HCT116 (cell line): Measurements from ENCODE around the gene BDH2. TPM values are rescaled to one million over a fixed set of nuclear protein-coding genes. Genes with fewer than 3 reads are reported as not detected.

Experiments used
- ATAC-seq: fragments of 200-7000 bp; cut with Tn5 transposase; 2 replicates; pipeline ENCODE4 v1.9.1; 2020; ENCODE audit warnings: mild to moderate bottlenecking, moderate library complexity
- BruUV-seq: library from RNA; stranded (reverse); fragments of 400-500 nt; replicated peaks from 2 replicates; lab custom pipeline; 2021; lab: Mats Ljungman, UMichigan
- CTCF ChIA-PET: fragments of 300-600 bp; sonication (Branson Sonifier 250); formaldehyde crosslinking; loops from one replicate; lab custom pipeline; 2021; ENCODE audit warnings: antibody characterized with exemption; lab: Charles Lee
- POLR2A ChIA-PET: fragments of 300-600, 350-600 bp; sonication (Branson Sonifier 250); formaldehyde crosslinking; loops from one replicate; lab custom pipeline; 2021; ENCODE audit warnings: antibody characterized with exemption; lab: Charles Lee
- RAD21 ChIA-PET, 2 experiments: fragments of 300-600 bp; sonication (Branson Sonifier 250); formaldehyde crosslinking; loops; one replicate each; lab custom pipeline; 2023; ENCODE audit warnings: low total read pairs in 2 of 2; ENCODE audit not compliant: uncharacterized antibody in 2 of 2, unreplicated experiment in 2 of 2, low non-redundant PET in 1 of 2; lab: Charles Lee
- DNase-seq: peaks from one replicate; pipeline ENCODE4 v3.0.0-alpha.2; 2010; ENCODE audit warnings: low read depth, low spot score
- H2AFZ ChIP-seq: fragments of 200-600 bp; shearing (Covaris generic), sonication (generic); 2 replicates; pipeline ENCODE4 v1.6.1; 2017; ENCODE audit warnings: low read depth, mixed run types, mixed read lengths, antibody characterized with exemption, low read length; ENCODE audit not compliant: poor library complexity, severe bottlenecking
- H3K27ac ChIP-seq: 2 replicates; pipeline ENCODE4 v1.5.1; 2012; ENCODE audit warnings: low read depth, low read length
- H3K27me3 ChIP-seq: fragments of 200-600 bp; sonication (generic); 2 replicates; pipeline ENCODE4 v1.6.1; 2016; ENCODE audit warnings: mixed run types, low read length, mixed read lengths; ENCODE audit not compliant: insufficient read depth
- H3K36me3 ChIP-seq, 2 experiments: fragments of 200-500 bp in 1 of 2; fragments of 200-600 bp in 1 of 2; sonication (Bioruptor generic) in 1 of 2; sonication (generic) in 1 of 2; 2 replicates each; pipeline versions ENCODE4 v1.5.1 to v1.6.1; 2014 to 2016; ENCODE audit warnings: low read length in 2 of 2, inconsistent platforms in 1 of 2, mixed read lengths in 1 of 2, mixed run types in 1 of 2; ENCODE audit not compliant: insufficient read depth in 2 of 2, control insufficient read depth in 1 of 2
- H3K4me1 ChIP-seq, 2 experiments: fragments of 200-600 bp in 1 of 2; sonication (generic) in 1 of 2; 2 replicates each; pipeline versions ENCODE4 v1.5.1 to v1.6.1; 2012 to 2017; ENCODE audit warnings: low read length in 2 of 2, inconsistent platforms in 1 of 2, mild to moderate bottlenecking in 1 of 2, mixed read lengths in 1 of 2, mixed run types in 1 of 2, moderate library complexity in 1 of 2; ENCODE audit not compliant: insufficient read depth in 2 of 2, control insufficient read depth in 1 of 2
- H3K4me2 ChIP-seq: fragments of 200-600 bp; sonication (generic); 2 replicates; pipeline ENCODE4 v1.6.1; 2017; ENCODE audit warnings: mixed run types, low read length, mixed read lengths
- H3K4me3 ChIP-seq, 2 experiments: fragments of 200-600 bp in 1 of 2; sonication (generic) in 1 of 2; replicated peaks in 1 of 2; 2 replicates each; pipeline ENCODE4 v1.5.1; 2011 to 2016; ENCODE audit warnings: low read length in 2 of 2, control low read depth in 1 of 2, low read depth in 1 of 2, mild to moderate bottlenecking in 1 of 2, mixed read lengths in 1 of 2, mixed run types in 1 of 2
- H3K79me2 ChIP-seq: fragments of 200-600 bp; sonication (generic); 2 replicates; pipeline ENCODE4 v1.6.1; 2017; ENCODE audit warnings: mild to moderate bottlenecking, mixed run types, low read length, moderate library complexity, mixed read lengths; ENCODE audit not compliant: insufficient read depth
- H3K9ac ChIP-seq: fragments of 200-600 bp; sonication (generic); 2 replicates; pipeline ENCODE4 v1.6.1; 2016; ENCODE audit warnings: low read length, mixed read lengths
- H3K9me2 ChIP-seq: fragments of 200-600 bp; sonication (generic), shearing (Covaris generic); 2 replicates; pipeline ENCODE4 v1.6.1; 2017; ENCODE audit warnings: mixed run types, mild to moderate bottlenecking, moderate library complexity; ENCODE audit not compliant: insufficient read depth
- H3K9me3 ChIP-seq, 2 experiments: fragments of 200-500 bp in 1 of 2; fragments of 200-600 bp in 1 of 2; sonication (Bioruptor generic) in 1 of 2; sonication (generic) in 1 of 2; 2 replicates each; pipeline ENCODE4 v1.6.1; 2014 to 2017; ENCODE audit warnings: low read length in 2 of 2, mixed read lengths in 2 of 2, inconsistent platforms in 1 of 2, low read depth in 1 of 2, mild to moderate bottlenecking in 1 of 2, mixed run types in 1 of 2, moderate library complexity in 1 of 2; ENCODE audit not compliant: control insufficient read depth in 1 of 2, insufficient read depth in 1 of 2
- H4K20me1 ChIP-seq: fragments of 200-600 bp; sonication (generic), shearing (Covaris generic); 2 replicates; pipeline ENCODE4 v1.6.1; 2017; ENCODE audit warnings: mixed run types, mild to moderate bottlenecking, moderate library complexity; ENCODE audit not compliant: insufficient read depth
- CBX3 ChIP-seq: IDR thresholded peaks from 2 replicates; pipeline ENCODE4 v1.6.1; 2012; ENCODE audit warnings: low read depth
- CTCF ChIP-seq, 3 experiments: fragments of 200-600 bp in 1 of 3; sonication (generic) in 1 of 3; IDR thresholded peaks in 2 of 3; conservative IDR thresholded peaks in 1 of 3; 2 replicates each; pipeline ENCODE4 v1.5.1; 2012 to 2017; ENCODE audit warnings: low read depth in 2 of 3, low read length in 2 of 3, antibody characterized with exemption in 1 of 3, borderline replicate concordance in 1 of 3, control low read depth in 1 of 3, mild to moderate bottlenecking in 1 of 3, mixed read lengths in 1 of 3, mixed run types in 1 of 3, moderate library complexity in 1 of 3; ENCODE audit not compliant: insufficient read depth in 1 of 3
- EGR1 ChIP-seq: IDR thresholded peaks from 2 replicates; pipeline ENCODE4 v1.6.1; 2012; ENCODE audit warnings: low read depth
- ELF1 ChIP-seq: IDR thresholded peaks from 2 replicates; pipeline ENCODE4 v1.6.1; 2012; ENCODE audit warnings: low read depth, borderline replicate concordance
- EZH2phosphoT487 ChIP-seq: fragments of 200-600 bp; IDR thresholded peaks from 2 replicates; pipeline ENCODE4 v1.6.1; 2018; ENCODE audit warnings: antibody characterized with exemption, borderline replicate concordance
- FOSL1 ChIP-seq: IDR thresholded peaks from 2 replicates; pipeline ENCODE4 v1.6.1; 2012; ENCODE audit warnings: low read depth
- JUND ChIP-seq: IDR thresholded peaks from 2 replicates; pipeline ENCODE4 v1.6.1; 2012
- POLR2A ChIP-seq: IDR thresholded peaks from 2 replicates; pipeline ENCODE4 v1.7.0; 2011; ENCODE audit warnings: borderline replicate concordance; ENCODE audit not compliant: insufficient read depth, insufficient read length; ENCODE audit errors: extremely low read depth
- POLR2AphosphoS5 ChIP-seq: IDR thresholded peaks from 2 replicates; pipeline ENCODE4 v1.6.1; 2011; ENCODE audit warnings: mild to moderate bottlenecking, low read depth, low read length, moderate library complexity
- TCF7L2 ChIP-seq: IDR thresholded peaks from 2 replicates; pipeline ENCODE4 v1.7.0; 2011; ENCODE audit warnings: borderline replicate concordance, inconsistent platforms; ENCODE audit not compliant: insufficient read depth, insufficient read length; ENCODE audit errors: extremely low read depth
- YY1 ChIP-seq: IDR thresholded peaks from 2 replicates; pipeline ENCODE4 v1.6.1; 2011; ENCODE audit warnings: low read length, low read depth, moderate library complexity, mild to moderate bottlenecking; ENCODE audit not compliant: insufficient replicate concordance; ENCODE audit errors: extremely low read depth
- ZFX ChIP-seq: fragments of 450-650 bp; IDR thresholded peaks from 2 replicates; pipeline ENCODE4 v1.6.1; 2017
- intact Hi-C: fragments of 100-400 bp; cut with micrococcal nuclease; formaldehyde crosslinking; loops from 2 replicates; pipeline ENCODE4 v1.10.0; 2022
- total RNA-seq: library from RNA; stranded (reverse); gene quantifications from one replicate; pipeline ENCODE4 v1.2.1, GENCODE V29; 2021; ENCODE audit not compliant: unreplicated experiment
- TF ChIP-seq, protein P1 (sequence below): IDR thresholded peaks from 2 replicates; pipeline ENCODE4 v1.6.1; 2012; ENCODE audit warnings: low read depth

Gene BDH2
- total RNA-seq, 1 experiment from 2014 or later: 5.0 TPM

DNA sequence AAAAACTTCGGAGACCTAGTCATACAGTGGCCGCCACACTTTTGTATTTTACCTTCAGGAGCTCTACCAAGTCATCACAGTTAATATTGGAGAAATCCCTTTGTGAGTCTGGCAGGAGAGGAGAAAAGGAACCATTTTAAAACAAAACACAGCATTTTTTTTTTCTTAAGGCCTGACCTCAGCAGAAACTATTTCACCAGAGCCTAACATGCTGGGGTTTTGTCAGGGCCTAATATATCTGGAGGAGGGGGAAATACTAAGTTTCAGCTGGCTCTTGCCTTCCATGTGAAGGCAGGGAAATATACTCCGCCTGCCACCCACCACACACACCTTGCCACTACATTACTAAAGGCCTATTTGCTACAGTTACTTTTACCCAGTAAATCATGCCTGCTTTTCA is 26.5 kb upstream of the BDH2 start:
- Histone ChIP-seq H3K4me2 (no peak overlapping the region), H3K36me3 (peaks cover 0 to 11% of the 10 kb centered on the region in 2 experiments; a peak in 3 of 4 replicates)
- TF ChIP-seq POLR2AphosphoS5 (no peak), CBX3 (no peak), ZFX (no peak), ELF1 (no peak), TCF7L2 (no peak), POLR2A (no peak), EZH2phosphoT487 (no peak), FOSL1 (no peak), JUND (no peak), YY1 (no peak), CTCF (IDR thresholded peaks at IDR 0.05 in 2 of 3, conservative IDR thresholded peaks at IDR 0.05 in 1 of 3; ENCODE audit: borderline replicate concordance in 1 of 3, insufficient read depth in 1 of 3, low read depth in 2 of 3, low read length in 2 of 3) (no peak), EGR1 (no peak)
- TF ChIP-seq, protein P1, sequence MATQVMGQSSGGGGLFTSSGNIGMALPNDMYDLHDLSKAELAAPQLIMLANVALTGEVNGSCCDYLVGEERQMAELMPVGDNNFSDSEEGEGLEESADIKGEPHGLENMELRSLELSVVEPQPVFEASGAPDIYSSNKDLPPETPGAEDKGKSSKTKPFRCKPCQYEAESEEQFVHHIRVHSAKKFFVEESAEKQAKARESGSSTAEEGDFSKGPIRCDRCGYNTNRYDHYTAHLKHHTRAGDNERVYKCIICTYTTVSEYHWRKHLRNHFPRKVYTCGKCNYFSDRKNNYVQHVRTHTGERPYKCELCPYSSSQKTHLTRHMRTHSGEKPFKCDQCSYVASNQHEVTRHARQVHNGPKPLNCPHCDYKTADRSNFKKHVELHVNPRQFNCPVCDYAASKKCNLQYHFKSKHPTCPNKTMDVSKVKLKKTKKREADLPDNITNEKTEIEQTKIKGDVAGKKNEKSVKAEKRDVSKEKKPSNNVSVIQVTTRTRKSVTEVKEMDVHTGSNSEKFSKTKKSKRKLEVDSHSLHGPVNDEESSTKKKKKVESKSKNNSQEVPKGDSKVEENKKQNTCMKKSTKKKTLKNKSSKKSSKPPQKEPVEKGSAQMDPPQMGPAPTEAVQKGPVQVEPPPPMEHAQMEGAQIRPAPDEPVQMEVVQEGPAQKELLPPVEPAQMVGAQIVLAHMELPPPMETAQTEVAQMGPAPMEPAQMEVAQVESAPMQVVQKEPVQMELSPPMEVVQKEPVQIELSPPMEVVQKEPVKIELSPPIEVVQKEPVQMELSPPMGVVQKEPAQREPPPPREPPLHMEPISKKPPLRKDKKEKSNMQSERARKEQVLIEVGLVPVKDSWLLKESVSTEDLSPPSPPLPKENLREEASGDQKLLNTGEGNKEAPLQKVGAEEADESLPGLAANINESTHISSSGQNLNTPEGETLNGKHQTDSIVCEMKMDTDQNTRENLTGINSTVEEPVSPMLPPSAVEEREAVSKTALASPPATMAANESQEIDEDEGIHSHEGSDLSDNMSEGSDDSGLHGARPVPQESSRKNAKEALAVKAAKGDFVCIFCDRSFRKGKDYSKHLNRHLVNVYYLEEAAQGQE: no peak

More for the DNA sequence above, 26.5 kb upstream of the BDH2 start:
- no peaks in the 10 kb centered on the region for H3K27me3 ChIP-seq
- POLR2A ChIA-PET: no interaction called here
- H3K27ac ChIP-seq: no peak overlapping the region
- no peaks in the 10 kb centered on the region for H3K9me2 ChIP-seq
- H3K9ac ChIP-seq: no peak overlapping the region
- H2AFZ ChIP-seq: no peak overlapping the region
- no peaks in the 10 kb centered on the region for H3K9me3 ChIP-seq
- no peaks in the 10 kb centered on the region; the same call in 1 of the 2 replicates for H4K20me1 ChIP-seq
- H3K4me3 ChIP-seq: no peak overlapping the region
- no peak for ATAC-seq
- no peaks in the 10 kb centered on the region for H3K4me1 ChIP-seq
- RAD21 ChIA-PET: no interaction called here
- intact Hi-C loops: no loop called here
- no TSS peak for BruUV-seq
- no peaks in the 10 kb centered on the region for H3K79me2 ChIP-seq
- CTCF ChIA-PET: no interaction called here
- DNase-seq: no peak
